GM19463 (cell line): ENCODE measurements around the gene LY9.

Experiments
- ATAC-seq: cut with Tn5 transposase; IDR thresholded peaks from one replicate; pipeline ENCODE4 v1.9.1; 2021; ENCODE audit warnings: mild to moderate bottlenecking, moderate library complexity; ENCODE audit not compliant: unreplicated experiment

Gene LY9, protein sequence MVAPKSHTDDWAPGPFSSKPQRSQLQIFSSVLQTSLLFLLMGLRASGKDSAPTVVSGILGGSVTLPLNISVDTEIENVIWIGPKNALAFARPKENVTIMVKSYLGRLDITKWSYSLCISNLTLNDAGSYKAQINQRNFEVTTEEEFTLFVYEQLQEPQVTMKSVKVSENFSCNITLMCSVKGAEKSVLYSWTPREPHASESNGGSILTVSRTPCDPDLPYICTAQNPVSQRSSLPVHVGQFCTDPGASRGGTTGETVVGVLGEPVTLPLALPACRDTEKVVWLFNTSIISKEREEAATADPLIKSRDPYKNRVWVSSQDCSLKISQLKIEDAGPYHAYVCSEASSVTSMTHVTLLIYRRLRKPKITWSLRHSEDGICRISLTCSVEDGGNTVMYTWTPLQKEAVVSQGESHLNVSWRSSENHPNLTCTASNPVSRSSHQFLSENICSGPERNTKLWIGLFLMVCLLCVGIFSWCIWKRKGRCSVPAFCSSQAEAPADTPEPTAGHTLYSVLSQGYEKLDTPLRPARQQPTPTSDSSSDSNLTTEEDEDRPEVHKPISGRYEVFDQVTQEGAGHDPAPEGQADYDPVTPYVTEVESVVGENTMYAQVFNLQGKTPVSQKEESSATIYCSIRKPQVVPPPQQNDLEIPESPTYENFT

DNA sequence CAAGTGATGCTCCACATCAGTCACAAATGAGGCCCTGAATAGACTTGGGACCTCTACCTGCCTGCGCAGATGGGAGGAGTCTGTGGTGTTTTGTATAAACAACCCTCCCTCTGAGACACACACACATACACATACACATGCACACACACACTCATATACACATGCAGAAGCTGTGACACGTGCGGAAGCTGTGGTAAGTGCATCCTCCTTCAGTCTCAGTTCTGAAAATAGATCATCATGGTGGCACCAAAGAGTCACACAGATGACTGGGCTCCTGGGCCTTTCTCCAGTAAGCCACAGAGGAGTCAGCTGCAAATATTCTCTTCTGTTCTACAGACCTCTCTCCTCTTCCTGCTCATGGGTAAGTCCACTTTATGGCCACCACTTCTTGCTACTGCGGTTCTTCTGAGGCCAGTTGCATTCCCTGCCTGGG is at the start of gene LY9:
TSS of gene LY9 (plus strand) at position 224 of the 433 bp plus-strand sequence. CDS start at position 238, 14 bp downstream.
- ATAC-seq, result peak; percentile 71

DNA sequence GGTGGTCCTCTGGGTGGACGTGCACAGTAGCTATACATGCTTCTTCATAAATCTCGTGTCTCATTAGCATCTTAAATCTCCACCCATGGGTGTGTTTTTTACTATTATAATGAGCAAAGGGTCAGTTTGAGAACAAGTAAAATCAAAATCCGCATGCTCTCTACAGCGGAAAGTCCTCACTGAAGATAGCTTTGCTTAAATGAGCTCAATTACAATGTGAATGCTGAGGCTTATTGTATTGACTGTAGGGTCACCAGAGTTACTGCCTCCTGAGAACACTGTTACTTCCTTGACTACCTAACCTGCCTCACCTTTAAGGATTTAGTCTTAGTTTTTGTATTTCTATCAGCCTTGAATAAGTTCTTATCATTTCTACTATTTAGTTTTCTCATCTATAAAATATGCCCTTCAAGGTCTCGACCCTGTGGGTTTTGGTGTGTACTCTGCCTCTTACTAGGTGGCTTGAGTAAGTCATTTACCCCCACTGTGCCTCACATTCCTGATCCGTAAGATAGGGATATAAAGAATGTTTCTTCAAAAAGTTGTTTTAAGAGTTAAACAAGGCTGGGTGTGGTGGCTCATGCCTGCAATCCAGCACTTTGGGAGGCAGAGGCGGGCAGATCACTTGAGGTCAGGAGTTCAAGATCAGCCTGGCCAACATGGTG is 49.0 kb upstream of the LY9 start:
- no peak for ATAC-seq

GRCh38 chr1:160747717-160748116 is 48.3 kb upstream of the LY9 start:
- no peak for ATAC-seq

- no peak for ATAC-seq
Observed at GRCh38 chr1:160748181-160748877, 47.6 kb upstream of the LY9 start.

DNA sequence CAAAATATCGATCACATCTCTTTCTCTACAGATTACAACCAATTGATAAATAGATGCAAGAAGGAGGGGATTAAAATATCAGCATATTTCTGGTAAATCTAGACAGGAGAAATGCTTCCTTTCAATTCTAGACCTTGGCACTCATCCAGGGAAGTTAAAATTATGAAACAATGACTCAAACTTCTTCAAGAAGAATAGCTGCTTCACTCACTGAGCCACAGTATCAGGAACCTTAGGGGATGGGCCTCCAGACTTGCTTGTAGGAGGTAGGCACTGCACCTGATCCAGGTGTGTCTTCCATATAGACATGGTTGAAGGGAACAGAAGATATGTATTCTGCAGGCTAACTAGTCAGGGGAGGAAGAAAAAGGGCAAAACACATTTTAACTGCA is 47.1 kb upstream of the LY9 start:
- no peak for ATAC-seq

GRCh38 chr1:160750608-160751007 is 45.4 kb upstream of the LY9 start:
- no peak for ATAC-seq

- no peak for ATAC-seq
Observed at GRCh38 chr1:160752406-160752805, 43.6 kb upstream of the LY9 start.

DNA sequence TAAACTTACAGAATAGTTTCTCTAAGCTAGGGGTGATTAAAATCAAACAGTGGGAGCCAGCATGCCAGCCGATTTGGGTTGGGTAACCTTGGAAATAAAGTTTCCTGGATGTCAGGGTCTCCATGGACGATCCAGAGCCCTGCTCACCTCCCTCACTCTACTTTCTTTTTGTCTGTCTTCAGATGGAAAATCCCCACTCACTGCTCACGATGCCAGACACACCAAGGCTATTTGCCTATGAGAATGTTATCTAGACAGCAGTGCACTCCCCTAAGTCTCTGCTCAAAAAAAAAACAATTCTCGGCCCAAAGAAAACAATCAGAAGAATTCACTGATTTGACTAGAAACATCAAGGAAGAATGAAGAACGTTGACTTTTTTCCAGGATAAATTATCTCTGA is 43.0 kb upstream of the LY9 start:
- ATAC-seq, result no peak

DNA sequence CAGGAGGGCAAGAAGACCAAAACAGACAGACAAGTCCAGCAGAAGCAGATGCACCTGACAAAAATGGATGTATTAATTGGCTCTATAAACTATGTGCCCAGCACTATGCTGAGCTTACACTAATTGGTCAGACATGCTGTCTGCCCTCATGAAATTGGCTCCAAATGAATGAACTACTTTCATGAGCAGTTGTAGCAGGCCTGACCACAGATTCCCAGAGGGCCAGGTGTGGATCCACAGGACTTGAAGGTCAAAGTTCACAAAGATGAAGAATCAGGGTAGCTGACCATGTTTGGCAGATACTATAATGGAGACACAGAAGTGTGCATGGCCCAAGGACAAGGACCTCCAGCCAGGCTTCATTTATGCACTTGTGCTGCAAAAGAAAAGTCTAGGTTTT is 42.4 kb upstream of the LY9 start:
- ATAC-seq, result no peak

GRCh38 chr1:160755461-160755860 is 40.5 kb upstream of the LY9 start:
- no peak for ATAC-seq

GRCh38 chr1:160755911-160756848 is 39.8 kb upstream of the LY9 start:
- peak; percentile 45 for ATAC-seq

DNA sequence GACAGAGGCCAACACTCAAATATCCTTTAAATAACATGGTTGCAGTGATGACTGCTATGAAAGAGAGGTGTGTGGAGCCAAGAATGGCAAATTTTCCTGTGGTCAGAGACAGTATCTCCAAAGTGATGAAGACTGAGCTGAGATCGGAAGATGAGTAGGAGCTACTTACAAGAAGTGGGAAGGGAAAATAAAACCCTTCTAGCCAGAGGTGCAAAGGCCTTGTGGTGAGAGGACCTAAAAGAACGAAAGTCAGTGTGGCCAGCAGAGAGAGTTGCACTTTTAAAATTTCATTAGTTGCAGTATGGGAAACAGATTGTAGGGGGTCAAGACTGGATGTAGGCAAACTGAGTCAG is 39.1 kb upstream of the LY9 start:
- ATAC-seq, result no peak

GRCh38 chr1:160758521-160758920 is 37.5 kb upstream of the LY9 start:
- no peak for ATAC-seq

- no peak for ATAC-seq
Observed at GRCh38 chr1:160759740-160760139, 36.2 kb upstream of the LY9 start.

GRCh38 chr1:160761046-160761445 is 34.9 kb upstream of the LY9 start:
- ATAC-seq, result no peak

- ATAC-seq, result no peak
Observed at GRCh38 chr1:160761886-160762285, 34.1 kb upstream of the LY9 start.

DNA sequence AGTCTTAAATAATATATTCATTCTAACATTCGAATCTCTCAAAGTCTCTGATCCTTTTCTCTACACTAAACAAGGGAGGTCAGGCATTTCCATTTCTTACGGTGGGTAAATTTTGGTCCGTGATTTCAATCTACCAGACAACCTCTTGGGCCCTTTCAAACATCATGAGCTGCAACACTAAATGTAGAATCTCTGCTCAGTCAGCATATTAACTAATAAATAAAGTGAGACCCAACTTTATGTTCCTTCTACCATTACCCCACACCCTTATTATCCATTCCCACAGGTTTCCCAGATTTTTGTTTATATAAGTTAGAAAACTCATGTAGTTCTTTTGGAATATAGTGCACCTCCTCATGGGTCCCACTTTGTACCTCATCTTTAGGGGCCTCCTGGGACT is 32.0 kb upstream of the LY9 start:
- no peak for ATAC-seq

DNA sequence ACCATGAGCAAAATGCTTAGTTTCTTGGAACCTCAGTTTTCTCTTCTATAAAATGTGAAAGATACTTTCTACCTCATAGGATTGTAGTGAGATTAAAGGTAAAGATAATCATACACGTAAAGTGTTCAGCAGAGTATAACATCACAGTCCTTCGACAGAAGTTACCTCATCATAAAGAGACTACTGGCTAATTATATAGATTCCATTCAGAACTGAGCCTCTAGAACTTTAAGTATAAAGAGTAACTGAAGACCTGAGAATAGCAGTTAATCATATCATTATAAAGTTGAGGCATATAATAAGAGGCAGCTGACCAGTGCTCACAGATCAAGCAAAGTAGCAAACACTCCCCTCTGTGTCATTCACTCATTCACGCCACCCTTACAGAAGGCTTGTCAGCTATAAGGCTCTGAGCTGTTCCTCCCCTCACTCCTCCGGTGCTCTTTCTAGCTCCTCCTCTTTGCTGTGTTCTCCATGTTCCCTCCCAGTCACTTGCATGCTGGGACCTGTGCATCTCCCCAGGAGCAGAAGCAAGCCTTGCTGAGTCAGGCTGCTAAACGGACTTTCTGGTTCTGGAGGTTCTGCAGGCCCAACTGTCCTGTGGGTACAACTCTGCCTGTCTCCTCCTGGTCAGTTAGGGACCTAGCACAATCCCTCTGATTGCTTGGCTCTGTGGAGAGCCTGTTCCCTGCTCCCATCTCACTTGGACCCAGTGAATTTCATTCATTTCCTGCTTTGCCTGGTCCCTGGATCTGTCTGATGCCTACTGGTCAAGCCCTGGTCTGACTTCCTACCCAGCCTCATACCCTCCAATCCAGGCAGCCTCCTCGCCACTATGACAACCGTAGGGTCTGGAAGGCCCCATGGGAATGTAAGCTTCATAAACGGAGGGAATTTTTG is 28.3 kb upstream of the LY9 start:
- peak; percentile 76 for ATAC-seq

DNA sequence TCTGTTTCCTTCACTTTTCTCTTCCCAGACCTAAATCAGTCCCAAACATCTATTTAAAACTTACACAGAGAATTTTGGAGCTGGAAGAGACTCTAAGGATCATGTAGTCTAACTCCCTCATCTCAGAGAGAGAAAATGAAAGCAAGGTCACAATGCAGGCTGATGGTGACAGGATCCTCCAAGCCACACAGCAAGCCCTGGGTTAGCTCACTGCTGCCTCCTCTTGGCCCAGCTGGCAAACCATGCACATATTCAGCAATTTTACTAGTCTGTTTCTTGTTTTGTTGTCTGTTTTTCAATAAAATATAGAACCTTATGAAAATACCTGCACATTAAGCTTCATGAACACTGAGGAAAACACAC is 27.7 kb upstream of the LY9 start:
- peak; percentile 70 for ATAC-seq
